H9 (cell line): ENCODE measurements around the gene SERPINA6. TPM values are rescaled to one million over a fixed set of nuclear protein-coding genes. Genes with fewer than 3 reads are reported as not detected.

Experiments
- DNase-seq: peaks from one replicate; pipeline ENCODE4 v3.0.0-alpha.2; 2017
- H2AFZ ChIP-seq: one replicate; pipeline ENCODE4 v1.6.1; 2013; ENCODE audit warnings: mild to moderate bottlenecking, low read length, control low read depth, moderate library complexity
- H2AK5ac ChIP-seq: 2 replicates; pipeline ENCODE4 v1.6.1; 2013; ENCODE audit warnings: low read length, control low read depth, mixed read lengths; ENCODE audit not compliant: insufficient read length
- H2BK120ac ChIP-seq: one replicate; pipeline ENCODE4 v1.6.1; 2013; ENCODE audit warnings: low read depth, mild to moderate bottlenecking, low read length, control low read depth, inconsistent platforms; ENCODE audit not compliant: poor library complexity, severe bottlenecking
- H2BK12ac ChIP-seq: 2 replicates; pipeline ENCODE4 v1.6.1; 2013; ENCODE audit warnings: low read length, control low read depth, mixed read lengths, low read depth; ENCODE audit not compliant: insufficient read length
- H2BK15ac ChIP-seq: 2 replicates; pipeline ENCODE4 v1.6.1; 2013; ENCODE audit warnings: low read depth, low read length, control low read depth
- H2BK20ac ChIP-seq: one replicate; pipeline ENCODE4 v1.6.1; 2013; ENCODE audit warnings: low read depth, mild to moderate bottlenecking, low read length, control low read depth, inconsistent platforms; ENCODE audit not compliant: poor library complexity, severe bottlenecking
- H2BK5ac ChIP-seq: 2 replicates; pipeline ENCODE4 v1.6.1; 2013; ENCODE audit warnings: low read length, control low read depth, mixed read lengths; ENCODE audit not compliant: insufficient read length
- H3K14ac ChIP-seq: 2 replicates; pipeline ENCODE4 v1.6.1; 2013; ENCODE audit warnings: low read length, control low read depth; ENCODE audit not compliant: insufficient read depth
- H3K18ac ChIP-seq: 2 replicates; pipeline ENCODE4 v1.6.1; 2013; ENCODE audit warnings: low read depth, mild to moderate bottlenecking, mixed read lengths, low read length, control low read depth; ENCODE audit not compliant: insufficient read length
- H3K23ac ChIP-seq: 2 replicates; pipeline ENCODE4 v1.6.1; 2013; ENCODE audit warnings: low read length, control low read depth, mixed read lengths, low read depth; ENCODE audit not compliant: insufficient read length
- H3K23me2 ChIP-seq: 2 replicates; pipeline ENCODE4 v1.6.1; 2013; ENCODE audit warnings: low read depth, mild to moderate bottlenecking, mixed read lengths, low read length, control low read depth; ENCODE audit not compliant: insufficient read length, poor library complexity, severe bottlenecking
- H3K27ac ChIP-seq: 2 replicates; pipeline ENCODE4 v1.5.1; 2013; ENCODE audit warnings: low read length, control low read depth, mixed read lengths, low read depth; ENCODE audit not compliant: insufficient read length
- H3K27me3 ChIP-seq: 2 replicates; pipeline ENCODE4 v1.6.1; 2013; ENCODE audit warnings: low read length, control low read depth, inconsistent platforms; ENCODE audit not compliant: insufficient read depth
- H3K4ac ChIP-seq: 2 replicates; pipeline ENCODE4 v1.6.1; 2013; ENCODE audit warnings: low read depth, mild to moderate bottlenecking, control low read depth, inconsistent platforms, low read length, moderate library complexity
- H3K4me1 ChIP-seq: 2 replicates; pipeline ENCODE4 v1.6.1; 2013; ENCODE audit warnings: low read length, control low read depth, inconsistent platforms; ENCODE audit not compliant: insufficient read depth
- H3K4me2 ChIP-seq: 2 replicates; pipeline ENCODE4 v1.6.1; 2013; ENCODE audit warnings: low read length, control low read depth, mixed read lengths; ENCODE audit not compliant: insufficient read length, insufficient read depth
- H3K56ac ChIP-seq: 2 replicates; pipeline ENCODE4 v1.6.1; 2013; ENCODE audit warnings: low read depth, mild to moderate bottlenecking, mixed read lengths, low read length, control low read depth; ENCODE audit not compliant: insufficient read length
- H3K79me1 ChIP-seq: 2 replicates; pipeline ENCODE4 v1.6.1; 2013; ENCODE audit warnings: low read depth, mild to moderate bottlenecking, moderate library complexity, low read length, control low read depth, inconsistent platforms; ENCODE audit not compliant: insufficient read depth, poor library complexity, severe bottlenecking
- H3K79me2 ChIP-seq: 2 replicates; pipeline ENCODE4 v1.6.1; 2013; ENCODE audit warnings: low read length, control low read depth, inconsistent platforms; ENCODE audit not compliant: insufficient read depth
- H3K9ac ChIP-seq: 2 replicates; pipeline ENCODE4 v1.6.1; 2013; ENCODE audit warnings: low read length, control low read depth, mixed read lengths; ENCODE audit not compliant: insufficient read length; ENCODE audit errors: extremely low read depth
- H3K9me3 ChIP-seq: one replicate; pipeline ENCODE4 v1.6.1; 2013; ENCODE audit warnings: low read depth, low read length, inconsistent platforms; ENCODE audit not compliant: control insufficient read depth
- H3T11ph ChIP-seq: one replicate; pipeline ENCODE4 v1.6.1; 2013; ENCODE audit warnings: mild to moderate bottlenecking, low read length, control low read depth, inconsistent platforms
- H4K20me1 ChIP-seq: one replicate; pipeline ENCODE4 v1.6.1; 2013; ENCODE audit not compliant: control insufficient read depth, insufficient read length, insufficient read depth
- H4K5ac ChIP-seq: 2 replicates; pipeline ENCODE4 v1.6.1; 2013; ENCODE audit warnings: low read depth, mild to moderate bottlenecking, mixed read lengths, low read length, control low read depth; ENCODE audit not compliant: insufficient read length
- H4K8ac ChIP-seq: replicated peaks from 2 replicates; pipeline ENCODE4 v1.6.1; 2013; ENCODE audit warnings: low read length, control low read depth, mixed read lengths, low read depth; ENCODE audit not compliant: insufficient read length
- H4K91ac ChIP-seq: 2 replicates; pipeline ENCODE4 v1.6.1; 2013; ENCODE audit warnings: low read depth, mild to moderate bottlenecking, moderate library complexity, mixed read lengths, low read length, control low read depth; ENCODE audit not compliant: insufficient read length
- H3K27ac Mint-ChIP-seq, 3 experiments: 2 replicates in 2 of 3; 3 replicates in 1 of 3; pipeline ENCODE4 v1.8.0; 2020 to 2021; ENCODE audit warnings: mixed read lengths in 3 of 3, mild to moderate bottlenecking in 1 of 3, moderate library complexity in 1 of 3
- H3K27me3 Mint-ChIP-seq: 2 replicates; pipeline ENCODE4 v1.8.0; 2021; ENCODE audit warnings: low read depth, mild to moderate bottlenecking, moderate library complexity, mixed read lengths
- H3K36me3 Mint-ChIP-seq, 3 experiments: 2 replicates in 2 of 3; 3 replicates in 1 of 3; pipeline ENCODE4 v1.8.0; 2020 to 2021; ENCODE audit warnings: low read depth in 3 of 3, mixed read lengths in 3 of 3; ENCODE audit not compliant: insufficient read depth in 1 of 3
- H3K4me1 Mint-ChIP-seq, 2 experiments: 2 replicates each; pipeline ENCODE4 v1.8.0; 2020; ENCODE audit warnings: mixed read lengths in 2 of 2
- H3K4me3 Mint-ChIP-seq, 2 experiments: 2 replicates in 1 of 2; 3 replicates in 1 of 2; pipeline ENCODE4 v1.8.0; 2020 to 2021; ENCODE audit warnings: mild to moderate bottlenecking in 2 of 2, mixed read lengths in 2 of 2, moderate library complexity in 1 of 2
- H3K9me3 Mint-ChIP-seq, 2 experiments: 2 replicates in 1 of 2; 3 replicates in 1 of 2; pipeline ENCODE4 v1.8.0; 2020; ENCODE audit warnings: mild to moderate bottlenecking in 2 of 2, mixed read lengths in 2 of 2, moderate library complexity in 1 of 2
- CTCF ChIP-seq: fragments of 200-600 bp; sonication (generic); conservative IDR thresholded peaks from 3 replicates; pipeline ENCODE4 v1.8.0; 2021; ENCODE audit warnings: antibody characterized with exemption, mild to moderate bottlenecking
- WGBS: extraction: QIAGEN DNeasy Blood & Tissue Kit; methylation state at CpG from one replicate; pipeline ENCODE4 v1.1.7; 2013; ENCODE audit warnings: missing lambda C conversion rate, low lambda C conversion rate, mixed read lengths; ENCODE audit not compliant: insufficient read length; ENCODE audit errors: extremely low coverage; 5-methylcytosine and 5-hydroxymethylcytosine counted together
- total RNA-seq: library from RNA; stranded (reverse); gene quantifications from 2 replicates; pipeline ENCODE4 v1.2.1, GENCODE V29; 2021

SERPINA6 gene
- total RNA-seq, 1 experiment from 2014 or later = not detected

- no CpG with 5 or more reads among the region's 2 CpGs for WGBS
- Histone ChIP-seq H3K18ac (no peak overlapping the region), H3K27me3 (no peaks in the 10 kb centered on the region), H2BK12ac (no peak overlapping the region), H2BK20ac (no peak overlapping the region), H3K9ac (no peak overlapping the region), H4K91ac (no peak overlapping the region), H3T11ph (no peak overlapping the region), H2BK5ac (no peak overlapping the region), H4K20me1 (no peaks in the 10 kb centered on the region), H2BK15ac (no peak overlapping the region), H3K56ac (no peak overlapping the region), H3K4me2 (no peak overlapping the region), H3K79me2 (no peaks in the 10 kb centered on the region), H4K5ac (no peak overlapping the region), H3K14ac (no peak overlapping the region), H2AFZ (no peak overlapping the region), H2AK5ac (no peak overlapping the region), H4K8ac (no peak overlapping the region), H3K23ac (no peak overlapping the region), H3K4ac (no peak overlapping the region), H3K27ac (no peak overlapping the region), H3K79me1 (no peaks in the 10 kb centered on the region), H2BK120ac (no peak overlapping the region), H3K23me2 (no peaks in the 10 kb centered on the region), H3K9me3 (no peaks in the 10 kb centered on the region), H3K4me1 (no peaks in the 10 kb centered on the region; the same call in 1 of the 2 replicates)
- H3K4me3 Mint-ChIP-seq = no peak overlapping the region
- peaks cover 2 to 7% of the 10 kb centered on the region in 2 experiments; a peak in 2 of 4 replicates for H3K4me1 Mint-ChIP-seq
- no peaks in the 10 kb centered on the region for H3K36me3 Mint-ChIP-seq
- H3K27ac Mint-ChIP-seq = no peak overlapping the region
- no peak for TF ChIP-seq CTCF
- no peak for DNase-seq
- no peaks in the 10 kb centered on the region; the same call in 1 of the 2 replicates for H3K27me3 Mint-ChIP-seq
- no peaks in the 10 kb centered on the region for H3K9me3 Mint-ChIP-seq
These were observed 38.9 kb downstream of the SERPINA6 start for GRCh38 chr14:94284221-94284620.
